ENCODE results near the gene ZBTB12. TPM values are rescaled to one million over a fixed set of nuclear protein-coding genes. Genes with fewer than 3 reads are reported as not detected.

ZBTB12 gene
- total and polyA plus RNA-seq, 2 donors, result 4.8 to 10.1 TPM

DNA sequence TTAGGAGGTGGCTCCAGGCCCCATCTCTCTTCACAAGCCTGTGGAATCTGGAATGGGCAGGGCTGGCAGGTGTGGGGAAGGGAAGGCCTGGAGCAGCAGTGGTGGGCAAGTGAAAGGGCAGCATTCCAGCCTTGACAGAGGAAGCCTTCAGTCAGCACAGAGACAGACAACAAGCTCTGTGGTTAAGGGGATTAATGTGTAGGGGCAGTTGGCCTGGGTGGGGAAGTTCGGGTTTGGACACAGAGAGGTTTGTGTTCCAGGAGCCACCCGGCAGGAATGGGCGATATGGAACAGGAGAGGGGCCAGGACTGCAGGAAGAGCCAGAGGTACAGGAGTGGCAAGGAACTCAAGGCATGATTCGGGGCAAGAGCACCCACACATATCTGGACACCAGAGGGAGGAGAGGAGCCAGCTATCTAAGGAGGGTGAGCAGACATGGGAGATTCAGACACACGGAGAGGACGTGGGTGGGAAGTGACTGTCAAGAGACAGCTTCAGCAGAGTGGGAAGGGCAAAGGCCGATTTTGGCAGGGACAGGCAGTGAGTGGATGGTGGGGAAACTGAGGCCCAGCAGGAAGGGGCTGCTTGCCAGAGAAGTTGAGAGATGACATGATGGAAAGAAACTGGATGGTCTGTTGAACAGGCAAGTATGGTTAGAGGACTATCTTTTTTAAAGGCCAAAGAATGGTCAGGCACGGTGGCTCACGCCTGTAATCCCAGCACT is 20.6 kb downstream of the ZBTB12 start:
- 83% methylated on average over 9 of the region's 9 CpGs for WGBS
- Histone ChIP-seq H3K27ac (ENCODE audit: low read depth) (no peak overlapping the region), H3K4me1 (ENCODE audit: insufficient read depth) (no peaks in the 10 kb centered on the region), H3K4me3 (ENCODE audit: low read depth, low read length) (no peak overlapping the region), H3K36me3 (ENCODE audit: insufficient read depth) (peaks cover 6% of the 10 kb centered on the region)
- no peak for DNase-seq (ENCODE audit: extremely low spot score)

DNA sequence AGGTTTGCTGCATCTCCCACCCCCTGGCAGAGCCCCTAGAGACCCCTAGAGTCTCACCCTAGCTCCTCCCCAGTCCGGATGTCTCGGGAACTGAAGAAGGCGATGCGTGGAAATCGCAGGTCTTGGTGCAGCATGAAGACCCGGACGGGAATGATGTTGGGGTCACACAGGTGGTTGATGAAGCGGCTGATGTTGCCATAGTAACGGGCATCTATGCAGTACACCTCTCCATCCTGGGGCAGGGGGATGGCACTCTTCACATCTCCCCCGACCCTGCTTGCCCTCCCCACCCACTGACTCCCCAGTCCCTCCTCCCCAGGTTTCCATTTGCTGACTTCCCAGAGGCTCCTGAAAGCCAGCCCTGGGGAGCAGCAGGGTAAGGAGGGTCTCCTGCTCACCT is 21.3 kb downstream of the ZBTB12 start:
- 86% methylated on average over 10 of the region's 10 CpGs for WGBS
- Histone ChIP-seq H3K4me1 (ENCODE audit: insufficient read depth) (no peaks in the 10 kb centered on the region), H3K4me3 (ENCODE audit: low read depth, low read length) (no peak overlapping the region), H3K36me3 (ENCODE audit: insufficient read depth) (peaks cover 6% of the 10 kb centered on the region), H3K27ac (ENCODE audit: low read depth) (no peak overlapping the region)
- DNase-seq (ENCODE audit: extremely low spot score), result no peak

DNA sequence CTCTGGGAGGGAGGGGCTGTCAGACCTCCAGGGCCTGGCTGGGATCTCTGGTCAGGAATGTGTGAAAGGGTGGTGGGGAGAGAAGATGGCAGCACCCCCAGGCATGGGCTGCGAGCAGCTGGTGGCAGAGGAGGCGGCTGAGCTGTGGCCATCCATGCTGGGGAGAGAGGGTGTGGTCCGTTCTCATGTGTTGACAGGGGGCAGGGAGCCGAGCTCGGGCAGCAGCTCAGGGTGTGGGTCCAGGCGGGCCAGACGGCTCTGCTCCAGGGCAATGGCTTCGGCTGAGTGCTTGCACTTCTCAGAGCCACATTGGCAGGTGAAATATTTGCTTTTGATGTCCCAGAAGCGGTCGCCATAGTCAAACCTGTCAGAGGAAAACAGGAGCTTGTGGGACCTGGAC is 22.0 kb downstream of the ZBTB12 start:
- no peak for DNase-seq (ENCODE audit: extremely low spot score)
- Histone ChIP-seq H3K27ac (ENCODE audit: low read depth) (no peak overlapping the region), H3K4me1 (ENCODE audit: insufficient read depth) (no peaks in the 10 kb centered on the region), H3K36me3 (ENCODE audit: insufficient read depth) (peaks cover 6% of the 10 kb centered on the region), H3K4me3 (ENCODE audit: low read depth, low read length) (no peak overlapping the region)
- WGBS, result 67% methylated on average over 10 of the region's 10 CpGs

DNA sequence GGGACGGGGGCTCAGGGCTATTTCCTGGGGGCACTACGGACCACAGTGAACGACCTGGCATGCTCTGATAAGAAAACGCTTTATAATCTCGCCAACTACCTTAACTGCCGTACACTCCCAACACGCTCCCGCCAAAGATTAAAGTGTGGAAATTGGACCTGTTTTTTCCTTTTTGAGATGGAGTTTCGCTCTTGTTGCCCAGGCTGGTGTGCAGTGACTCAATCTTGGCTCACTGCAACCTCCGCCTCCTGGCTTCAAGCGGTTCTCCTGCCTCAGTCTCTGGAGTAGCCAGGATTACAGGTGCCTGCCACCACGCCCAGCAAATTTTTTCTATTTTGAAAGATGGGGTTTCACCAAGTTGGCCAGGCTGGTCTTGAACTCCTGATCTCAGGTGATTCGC is 22.7 kb downstream of the ZBTB12 start:
- Histone ChIP-seq H3K4me1 (ENCODE audit: insufficient read depth) (no peaks in the 10 kb centered on the region), H3K27ac (ENCODE audit: low read depth) (no peak overlapping the region), H3K36me3 (ENCODE audit: insufficient read depth) (peaks cover 6% of the 10 kb centered on the region), H3K4me3 (ENCODE audit: low read depth, low read length) (no peak overlapping the region)
- 68% methylated on average over 13 of the region's 13 CpGs for WGBS
- DNase-seq (ENCODE audit: extremely low spot score), result no peak

DNA sequence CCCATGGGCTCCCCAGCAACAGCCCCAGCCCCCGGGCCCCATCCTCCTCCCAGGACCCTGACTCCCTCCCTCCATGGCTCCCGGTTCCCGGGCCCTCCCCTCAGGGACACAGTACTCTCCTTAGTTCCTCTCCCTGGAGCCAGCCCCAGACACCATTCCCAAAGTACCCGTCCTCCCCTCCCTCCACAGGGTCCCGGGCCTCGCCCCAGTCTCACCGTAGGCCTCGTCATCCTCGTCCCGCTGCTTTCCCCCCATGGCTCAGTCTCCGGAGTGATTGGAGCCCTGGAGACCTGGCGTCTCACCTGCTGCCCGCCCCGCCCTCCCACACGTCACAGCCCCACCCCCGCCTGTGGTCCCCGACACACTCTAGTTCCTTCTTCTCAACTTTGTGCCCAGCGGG is 23.2 kb downstream of the ZBTB12 start, which contains the start of gene SLC44A4:
SLC44A4 (minus strand) TSS at position 272 of the 400 bp plus-strand sequence; CDS start at position 255, 17 bp downstream.
- WGBS, result 43% methylated on average over 18 of the region's 18 CpGs
- no peak for DNase-seq (ENCODE audit: extremely low spot score)
- H3K36me3 ChIP-seq (ENCODE audit: insufficient read depth), result peaks cover 6% of the 10 kb centered on the region
- peak within 1 kb of the TSS; percentile 44 for H3K27ac ChIP-seq (ENCODE audit: low read depth)
- H3K4me3 ChIP-seq (ENCODE audit: low read depth, low read length), result no peak within 1 kb of the TSS
- no peaks in the 10 kb centered on the region for H3K4me1 ChIP-seq (ENCODE audit: insufficient read depth)

DNA sequence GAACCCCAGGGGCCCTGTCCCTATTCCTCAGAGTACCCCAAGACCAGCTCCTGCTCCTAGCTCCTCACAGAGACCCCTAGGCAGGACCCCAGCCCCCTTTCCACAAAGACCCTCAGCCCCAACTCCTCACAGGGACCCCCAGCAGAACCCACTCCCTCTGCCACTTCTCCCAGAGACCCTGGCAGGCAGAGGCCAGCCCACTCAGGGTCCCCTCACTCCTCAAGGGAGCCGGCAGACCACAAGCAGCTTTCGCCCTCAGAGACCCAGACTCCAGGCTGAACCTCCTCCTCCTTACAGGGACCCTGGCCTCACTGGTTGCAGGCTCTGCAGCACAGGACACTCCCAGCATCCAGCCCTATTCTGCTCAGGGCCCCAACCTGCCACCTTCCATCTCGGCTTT is 23.7 kb downstream of the ZBTB12 start:
- Histone ChIP-seq H3K4me3 (ENCODE audit: low read depth, low read length) (no peak overlapping the region), H3K27ac (ENCODE audit: low read depth) (peak overlapping the region; percentile 44), H3K36me3 (ENCODE audit: insufficient read depth) (peaks cover 6% of the 10 kb centered on the region), H3K4me1 (ENCODE audit: insufficient read depth) (no peaks in the 10 kb centered on the region)
- WGBS, result 72% methylated on average over 3 of the region's 3 CpGs
- DNase-seq (ENCODE audit: extremely low spot score), result no peak

DNA sequence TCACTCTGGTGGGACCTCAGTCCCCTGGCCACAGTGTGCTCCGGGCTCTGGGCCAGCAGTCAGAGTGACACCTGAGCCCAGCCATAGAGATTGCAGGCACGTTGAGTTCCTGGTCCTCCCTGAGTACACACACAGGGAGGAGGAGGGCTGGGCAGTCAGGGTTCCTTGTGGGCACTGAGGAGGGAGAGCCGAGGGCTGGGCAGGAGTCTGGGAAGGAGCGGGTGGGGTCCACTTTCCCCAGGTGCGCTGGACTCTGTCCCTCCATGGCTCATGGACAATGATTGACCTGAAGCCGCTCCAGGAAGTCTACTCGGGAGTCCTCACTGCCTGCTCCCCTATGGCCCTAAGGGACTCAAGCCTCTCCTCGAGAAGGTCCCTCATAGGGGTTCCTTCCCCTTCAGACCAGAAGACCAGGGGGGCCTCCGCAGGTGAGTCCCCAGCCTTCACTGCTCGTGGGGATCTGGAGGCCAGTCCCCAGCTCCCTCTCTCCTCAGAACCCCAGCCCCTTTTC is 24.2 kb downstream of the ZBTB12 start:
- Histone ChIP-seq H3K27ac (ENCODE audit: low read depth) (no peak overlapping the region), H3K4me3 (ENCODE audit: low read depth, low read length) (no peak overlapping the region), H3K4me1 (ENCODE audit: insufficient read depth) (no peaks in the 10 kb centered on the region), H3K36me3 (ENCODE audit: insufficient read depth) (peaks cover 5% of the 10 kb centered on the region)
- no peak for DNase-seq (ENCODE audit: extremely low spot score)
- 70% methylated on average over 10 of the region's 10 CpGs for WGBS

DNA sequence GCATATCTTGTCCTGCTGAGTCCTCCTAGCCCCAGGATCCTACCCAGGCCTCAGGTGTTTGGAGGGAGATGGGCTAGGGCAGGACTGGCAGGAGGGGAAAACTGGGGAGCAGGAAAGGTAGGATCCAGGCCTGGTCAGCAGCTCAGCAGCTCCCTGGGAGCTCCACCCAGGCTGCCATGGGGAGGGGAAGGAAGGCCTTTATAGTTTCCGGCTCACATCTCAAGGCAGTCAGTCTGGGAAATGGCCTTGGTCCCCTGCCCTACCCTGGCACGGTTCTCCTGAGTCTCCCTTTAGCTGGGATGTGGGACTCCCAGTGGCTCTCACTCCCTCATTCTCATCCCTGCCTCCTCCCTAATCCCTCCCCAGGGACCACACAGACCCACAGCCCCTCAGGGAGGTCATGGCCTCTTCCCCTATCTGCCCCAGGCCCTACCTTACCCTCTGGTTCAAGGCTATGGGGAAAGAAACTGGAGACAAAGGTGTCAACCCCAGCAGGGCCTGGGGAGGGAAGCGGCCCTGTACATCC is 24.7 kb downstream of the ZBTB12 start:
- peaks cover 2% of the 10 kb centered on the region for H3K36me3 ChIP-seq (ENCODE audit: insufficient read depth)
- WGBS, result 66% methylated on average over 3 of the region's 3 CpGs
- no peak for DNase-seq (ENCODE audit: extremely low spot score)
- H3K4me1 ChIP-seq (ENCODE audit: insufficient read depth), result no peaks in the 10 kb centered on the region
- no peak overlapping the region for H3K4me3 ChIP-seq (ENCODE audit: low read depth, low read length)
- peak overlapping the region; percentile 64 for H3K27ac ChIP-seq (ENCODE audit: low read depth)

DNA sequence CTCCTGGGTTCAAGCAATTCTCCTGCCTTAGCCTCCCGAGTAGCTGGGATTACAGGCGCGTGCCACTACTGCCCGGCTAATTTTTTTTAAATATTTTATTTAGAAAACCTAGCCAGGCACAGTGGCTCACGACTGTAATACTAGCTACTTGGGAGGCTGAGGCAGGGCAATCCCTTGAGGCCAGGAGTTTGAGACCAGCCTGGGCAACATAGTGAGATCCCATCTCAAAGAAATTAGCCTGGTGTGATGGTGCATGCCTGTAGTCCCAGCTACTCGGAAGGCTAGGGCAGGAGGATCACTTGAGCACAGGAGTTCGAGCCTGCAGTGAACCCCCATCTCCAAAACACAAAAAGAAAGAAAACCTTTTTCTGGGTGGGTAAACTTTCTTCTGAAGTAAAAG is 25.5 kb downstream of the ZBTB12 start:
- Histone ChIP-seq H3K36me3 (ENCODE audit: insufficient read depth) (peaks cover 2% of the 10 kb centered on the region), H3K4me1 (ENCODE audit: insufficient read depth) (no peaks in the 10 kb centered on the region), H3K27ac (ENCODE audit: low read depth) (no peak overlapping the region), H3K4me3 (ENCODE audit: low read depth, low read length) (no peak overlapping the region)
- WGBS, result 90% methylated on average over 7 of the region's 7 CpGs
- DNase-seq (ENCODE audit: extremely low spot score), result no peak

DNA sequence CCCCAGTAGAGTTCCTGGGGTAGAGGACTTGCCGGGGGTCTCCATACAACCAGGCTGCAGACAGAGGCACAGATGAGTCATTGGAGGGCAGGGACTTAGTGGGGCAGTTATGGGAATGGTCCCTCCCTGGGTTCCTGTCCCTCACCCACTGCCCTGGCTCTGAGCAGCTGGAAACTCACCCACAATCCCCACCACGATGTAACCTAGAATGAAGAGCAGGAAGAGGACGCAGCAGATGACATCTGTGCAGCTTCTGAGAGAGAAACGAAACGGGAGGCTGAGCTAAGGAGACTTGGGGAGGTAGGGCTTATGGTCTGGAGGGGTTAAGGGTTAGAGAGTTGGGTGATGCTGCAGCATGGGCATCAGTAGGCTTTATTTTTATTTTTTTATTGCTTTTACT is 26.0 kb downstream of the ZBTB12 start:
- H3K4me1 ChIP-seq (ENCODE audit: insufficient read depth), result no peaks in the 10 kb centered on the region
- no peak overlapping the region for H3K4me3 ChIP-seq (ENCODE audit: low read depth, low read length)
- H3K27ac ChIP-seq (ENCODE audit: low read depth), result no peak overlapping the region
- peaks cover 2% of the 10 kb centered on the region for H3K36me3 ChIP-seq (ENCODE audit: insufficient read depth)
- DNase-seq (ENCODE audit: extremely low spot score), result no peak
- 69% methylated on average over 5 of the region's 5 CpGs for WGBS

DNA sequence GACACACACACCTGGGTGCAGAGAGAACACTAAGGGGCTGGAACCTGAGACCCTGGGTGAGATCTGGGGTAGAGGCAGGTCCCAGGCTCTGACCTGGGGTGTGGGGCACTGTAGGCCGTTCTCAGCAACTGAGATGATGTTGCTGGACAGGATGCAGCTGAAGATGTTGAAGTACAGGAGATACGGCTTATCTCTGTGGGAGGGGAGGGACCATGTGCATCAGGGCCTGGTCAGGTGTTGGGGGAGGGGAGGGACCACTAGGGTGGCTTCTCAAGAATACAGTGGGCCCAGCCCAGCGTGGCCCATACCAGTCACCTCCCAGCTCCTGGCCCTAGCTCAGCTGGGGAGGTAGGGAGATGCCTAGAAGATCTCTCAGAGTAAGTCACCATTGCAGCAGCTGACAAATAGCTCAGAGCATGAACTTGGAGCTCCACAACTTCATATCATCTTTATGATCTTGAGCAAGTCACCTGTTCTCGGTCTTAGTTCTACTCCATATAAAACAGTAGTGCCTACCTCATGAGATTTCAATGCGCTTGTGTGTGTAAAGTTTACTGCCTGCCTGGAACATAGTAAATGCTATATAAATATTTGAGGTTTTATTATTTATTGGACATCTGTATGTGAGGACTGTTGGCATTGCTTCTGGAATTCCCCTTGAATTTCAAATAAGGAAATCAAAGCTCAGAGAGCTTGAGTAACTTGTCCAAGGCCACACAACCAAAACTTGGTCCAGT is 26.9 kb downstream of the ZBTB12 start:
- 54% methylated on average over 5 of the region's 5 CpGs for WGBS
- no peak overlapping the region for H3K27ac ChIP-seq (ENCODE audit: low read depth)

DNA sequence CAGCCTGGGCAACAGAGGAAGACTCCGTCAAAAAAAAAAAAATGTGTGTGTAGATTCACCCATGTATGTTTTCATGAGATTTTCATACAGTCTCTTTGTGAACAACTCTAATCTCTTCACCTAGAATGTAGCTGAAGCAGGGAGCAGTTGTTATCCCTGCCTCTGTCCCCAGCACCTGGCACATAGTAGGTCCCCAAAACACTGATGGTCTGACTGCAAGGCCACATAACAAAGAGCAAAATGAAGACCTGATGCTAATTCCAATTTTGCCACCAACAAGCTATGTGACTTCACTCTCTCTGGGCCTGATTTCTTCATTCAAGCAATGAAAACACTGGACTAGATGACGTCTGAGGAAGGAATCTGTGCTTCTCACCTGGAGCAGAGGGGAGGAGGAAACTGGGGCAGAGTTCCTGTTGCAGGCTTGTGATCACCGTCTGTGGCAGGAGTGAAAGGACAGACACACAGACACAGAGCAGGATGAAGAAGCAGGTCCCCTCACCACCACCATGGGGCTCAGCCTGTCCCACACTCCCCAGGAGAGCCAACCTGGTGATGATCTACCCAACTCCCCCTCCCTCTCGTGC is 27.7 kb downstream of the ZBTB12 start:
- Histone ChIP-seq H3K4me3 (ENCODE audit: low read depth, low read length) (no peak overlapping the region), H3K4me1 (ENCODE audit: insufficient read depth) (no peaks in the 10 kb centered on the region), H3K36me3 (ENCODE audit: insufficient read depth) (no peaks in the 10 kb centered on the region), H3K27ac (ENCODE audit: low read depth) (peak overlapping the region; percentile 12)
- 63% methylated on average over 4 of the region's 4 CpGs for WGBS
- no peak for DNase-seq (ENCODE audit: extremely low spot score)

More for the DNA sequence above, 26.9 kb downstream of the ZBTB12 start:
- Histone ChIP-seq H3K4me1 (ENCODE audit: insufficient read depth) (no peaks in the 10 kb centered on the region), H3K36me3 (ENCODE audit: insufficient read depth) (no peaks in the 10 kb centered on the region), H3K4me3 (ENCODE audit: low read depth, low read length) (no peak overlapping the region)
- no peak for DNase-seq (ENCODE audit: extremely low spot score)

DNA sequence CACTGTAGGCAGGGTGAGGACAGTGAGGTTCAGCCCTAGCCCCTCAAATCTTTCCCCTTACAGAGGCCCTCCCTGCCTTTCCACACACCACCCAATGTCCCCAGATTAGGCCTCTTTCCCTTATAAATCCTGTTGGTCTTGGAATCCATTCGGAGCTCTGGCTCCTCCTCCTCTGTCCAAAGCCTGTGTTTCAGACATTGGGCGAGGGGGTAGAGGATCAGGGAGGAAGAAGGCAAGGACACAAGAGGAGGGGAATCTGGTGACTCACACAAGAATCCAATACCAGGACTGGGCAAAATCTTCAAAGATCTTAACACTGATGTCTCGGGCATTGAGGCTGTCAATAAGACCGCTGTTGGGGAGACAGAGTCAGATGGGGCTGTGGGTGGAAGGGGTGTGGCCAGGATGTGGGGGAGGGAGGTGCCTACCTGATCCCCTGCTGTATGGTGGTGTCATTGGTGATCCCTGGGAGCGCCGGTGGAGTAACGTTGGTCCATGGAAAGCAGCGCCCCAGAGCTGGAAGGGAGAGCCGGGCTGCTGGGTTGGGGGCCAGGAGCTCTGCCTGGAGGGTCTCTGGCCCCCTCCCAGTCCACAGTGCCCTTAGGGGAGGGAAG is 30.7 kb downstream of the ZBTB12 start:
- DNase-seq (ENCODE audit: extremely low spot score), result no peak
- no peaks in the 10 kb centered on the region for H3K4me1 ChIP-seq (ENCODE audit: insufficient read depth)
- no peaks in the 10 kb centered on the region for H3K36me3 ChIP-seq (ENCODE audit: insufficient read depth)
- no peak overlapping the region for H3K27ac ChIP-seq (ENCODE audit: low read depth)
- no peak overlapping the region for H3K4me3 ChIP-seq (ENCODE audit: low read depth, low read length)
- 48% methylated on average over 9 of the region's 9 CpGs for WGBS
